ENCODE results near the gene CFLAR.

CFLAR gene

GRCh38 chr2:201223089-201224073, 107.4 kb downstream of the CFLAR start:
- DNase-seq = no peak
